G401.6 (cell line): Measurements from ENCODE around the gene GNAS.
"Not testable (repeated sequence)": the region's sequence is repeated elsewhere in the genome, so short reads cannot be mapped to it uniquely, and the experiment has no call there.

Source experiments
- FAIRE-seq: peaks from 2 replicates; lab custom pipeline; 2012; peaks lifted over from hg19 to GRCh38; lab: Jason Lieb, UNC

Gene GNAS

GRCh38 chr20:58932170-58932569 lies 79.7 kb downstream of the GNAS start:
- FAIRE-seq: no peak

DNA sequence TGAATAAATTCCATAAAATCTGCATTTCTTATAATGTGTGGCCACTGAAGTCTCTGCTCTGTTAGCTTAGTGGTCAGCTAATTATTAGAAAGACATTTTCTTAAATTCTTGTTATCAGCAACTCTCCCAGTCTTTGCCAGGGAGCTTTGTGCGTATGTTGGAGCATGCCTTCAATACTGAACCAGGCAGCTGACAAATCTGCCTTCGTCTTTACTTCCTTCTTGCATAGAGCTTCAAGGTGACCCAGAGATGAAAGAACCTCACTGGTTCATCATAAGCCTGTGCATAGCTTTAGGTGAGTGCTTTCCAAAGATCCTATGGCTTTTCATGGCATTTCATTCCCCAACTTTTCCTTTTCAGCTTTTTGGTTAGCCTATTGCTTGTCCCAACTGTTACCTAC lies 85.6 kb downstream of the GNAS start:
- no peak for FAIRE-seq

DNA sequence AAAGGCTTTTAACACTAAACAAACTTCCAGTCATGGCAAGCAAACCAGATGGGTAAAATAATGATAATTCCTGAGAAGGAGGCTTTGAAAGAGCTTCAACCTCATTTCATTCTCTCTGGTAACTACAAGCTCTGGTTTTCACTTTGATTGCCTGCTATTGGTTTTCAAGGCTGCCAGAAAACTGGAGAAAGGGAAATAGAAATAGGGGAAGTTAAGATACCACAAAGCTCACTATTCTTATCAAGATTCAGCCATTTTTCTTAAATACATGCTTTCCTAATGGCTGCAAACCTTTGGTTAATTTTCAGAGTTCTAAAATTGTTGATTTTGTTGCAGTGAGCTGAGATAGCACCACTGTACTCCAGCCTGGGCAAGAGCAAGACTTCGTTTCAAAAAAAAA lies 86.0 kb downstream of the GNAS start:
- FAIRE-seq: no peak

- no peak for FAIRE-seq
These were observed 89.0 kb downstream of the GNAS start for GRCh38 chr20:58941471-58941870.

DNA sequence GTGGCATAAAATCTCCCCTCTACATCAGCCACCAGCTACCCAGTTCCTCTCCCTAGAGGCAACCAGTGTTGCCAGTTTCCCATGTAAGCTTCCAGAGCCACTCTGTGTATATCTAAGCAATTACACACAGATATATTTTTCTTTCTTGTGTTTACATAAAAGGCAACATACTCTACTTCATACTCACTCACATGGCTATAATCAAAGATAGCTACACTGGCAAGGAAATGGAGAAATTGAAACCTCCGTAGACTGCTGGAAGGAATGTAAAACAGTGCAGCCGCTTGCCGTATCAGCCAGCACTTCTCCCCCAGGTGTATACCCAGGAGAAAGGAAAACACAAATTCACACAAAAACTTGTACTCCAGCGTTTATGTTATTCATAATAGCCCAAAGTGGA lies 90.0 kb downstream of the GNAS start:
- no peak for FAIRE-seq

DNA sequence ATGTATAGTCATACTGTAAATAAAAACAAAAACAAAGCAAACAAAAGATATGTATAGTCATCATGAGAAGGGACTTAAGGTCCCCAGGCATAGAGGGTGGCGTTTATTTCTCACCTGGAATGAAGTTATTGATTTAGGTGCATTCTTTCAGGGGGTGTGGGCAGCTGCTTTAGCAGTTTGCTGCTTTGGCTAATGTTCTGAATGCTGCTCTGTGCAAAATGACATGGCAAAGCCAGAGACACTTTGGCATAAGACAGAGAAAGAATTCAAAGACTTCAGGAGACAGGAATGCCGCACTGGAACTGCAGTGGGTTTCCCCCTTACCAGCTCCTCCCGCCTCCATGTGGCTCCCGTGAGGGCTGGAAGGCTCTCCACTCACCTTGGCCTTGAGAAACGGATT lies 92.1 kb downstream of the GNAS start:
- no peak for FAIRE-seq

DNA sequence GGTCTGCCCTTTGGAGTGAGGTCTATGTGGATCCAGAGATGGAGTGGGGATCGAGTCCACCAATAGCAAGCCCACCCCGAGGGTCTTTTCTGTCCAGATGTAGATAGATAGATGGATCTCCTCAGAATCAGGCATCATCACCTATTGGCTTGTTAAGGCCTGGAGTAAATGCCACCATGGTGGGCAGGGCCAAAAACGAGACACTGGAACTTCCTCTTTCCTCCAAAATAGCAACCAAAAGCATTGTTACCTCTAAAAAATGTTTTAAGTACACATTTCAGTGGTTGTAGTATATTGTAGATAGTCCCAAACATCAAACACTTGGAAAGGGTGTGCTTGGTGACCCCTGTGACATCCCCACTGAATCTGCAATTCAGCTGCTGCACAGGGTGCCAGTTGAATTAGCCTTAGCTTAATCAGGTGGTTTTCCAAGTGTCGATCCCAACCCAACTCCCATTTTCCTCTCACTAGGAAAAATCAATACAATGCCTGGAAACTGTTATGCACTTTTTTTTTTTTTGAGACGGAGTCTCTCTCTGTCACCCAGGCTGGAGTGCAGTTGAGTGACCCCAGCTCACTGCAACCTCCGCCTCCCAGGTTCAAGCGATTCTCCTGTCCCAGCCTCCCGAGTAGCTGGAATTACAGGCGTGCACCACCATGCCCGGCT lies 93.6 kb downstream of the GNAS start:
- FAIRE-seq: no peak

DNA sequence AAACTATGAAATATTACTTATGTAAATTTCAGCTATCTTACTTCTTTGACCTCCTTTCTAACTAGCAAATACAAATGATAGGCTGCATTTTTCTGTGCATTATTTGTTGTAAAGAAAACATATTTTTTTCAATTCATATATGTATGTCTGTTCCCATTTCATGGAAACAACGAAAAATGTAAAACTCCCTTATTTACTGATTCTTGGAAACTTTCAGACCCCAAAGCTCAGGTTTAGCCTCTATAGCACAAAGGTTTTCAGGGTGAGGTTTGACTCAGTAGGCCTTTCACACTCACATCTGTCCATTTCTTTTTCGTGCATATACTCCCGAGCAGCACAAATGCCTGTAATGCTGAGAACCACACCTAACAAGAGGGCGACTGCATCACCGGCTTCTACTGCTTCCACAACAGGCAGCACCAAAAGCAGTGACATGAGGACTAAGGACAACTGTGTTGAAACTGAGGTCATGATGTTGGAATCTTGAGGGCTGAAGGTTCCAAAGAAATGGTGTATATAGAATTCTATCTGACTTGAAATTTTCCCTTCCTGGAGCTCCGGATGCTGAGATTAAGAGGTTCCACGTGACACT lies 95.4 kb downstream of the GNAS start:
- FAIRE-seq: not testable (repeated sequence)

- no peak for FAIRE-seq
These were observed 98.1 kb downstream of the GNAS start for GRCh38 chr20:58950603-58951002.

- no peak for FAIRE-seq
These were observed 100.5 kb downstream of the GNAS start for GRCh38 chr20:58953050-58953449.

GRCh38 chr20:58956078-58956477 lies 103.6 kb downstream of the GNAS start:
- no peak for FAIRE-seq

GRCh38 chr20:58959652-58960051 lies 107.1 kb downstream of the GNAS start:
- FAIRE-seq: no peak
